Activated naive CD8-positive, alpha-beta T cell treated with anti-CD3 and anti-CD28 coated beads, Interleukin-2, amount 10 ng/mL, durations not matched to agents 7 days and 5 days (primary cell): ENCODE results near the gene SLC7A5. TPM values are rescaled to one million over a fixed set of nuclear protein-coding genes. Genes with fewer than 3 reads are reported as not detected.

Experiments
- ATAC-seq: fragments of 150-1000 bp; cut with Tn5 transposase; one replicate; pipeline ENCODE4 v1.10.0; 2021; ENCODE audit warnings: low read depth, moderate library complexity
- POLR2A ChIA-PET: fragments of 350-600 bp; sonication (Branson Sonifier 250); formaldehyde crosslinking; loops from one replicate; lab custom pipeline; 2021; ENCODE audit warnings: antibody characterized with exemption; lab: Charles Lee
- DNase-seq: peaks from one replicate; pipeline ENCODE4 v3.0.0; 2021
- H3K27ac Mint-ChIP-seq: one replicate; pipeline ENCODE4 v1.8.0; 2022; ENCODE audit warnings: mild to moderate bottlenecking, mixed read lengths
- H3K27me3 Mint-ChIP-seq: one replicate; pipeline ENCODE4 v1.8.0; 2022; ENCODE audit warnings: mild to moderate bottlenecking, moderate library complexity, mixed read lengths
- H3K36me3 Mint-ChIP-seq: one replicate; pipeline ENCODE4 v1.8.0; 2021; ENCODE audit warnings: mild to moderate bottlenecking, mixed read lengths
- H3K4me1 Mint-ChIP-seq: one replicate; pipeline ENCODE4 v1.8.0; 2021; ENCODE audit warnings: mixed read lengths
- H3K4me3 Mint-ChIP-seq: one replicate; pipeline ENCODE4 v1.8.0; 2022; ENCODE audit warnings: mild to moderate bottlenecking, moderate library complexity, mixed read lengths
- H3K9me3 Mint-ChIP-seq: one replicate; pipeline ENCODE4 v1.8.0; 2021; ENCODE audit warnings: mixed read lengths
- total RNA-seq, 2 experiments: library from RNA; stranded (reverse); gene quantifications; one replicate each; pipeline ENCODE4 v1.2.3, GENCODE V29; 2021

Gene SLC7A5
- total RNA-seq, 2 experiments from 2014 or later, result 59.2 to 63.9 TPM

DNA sequence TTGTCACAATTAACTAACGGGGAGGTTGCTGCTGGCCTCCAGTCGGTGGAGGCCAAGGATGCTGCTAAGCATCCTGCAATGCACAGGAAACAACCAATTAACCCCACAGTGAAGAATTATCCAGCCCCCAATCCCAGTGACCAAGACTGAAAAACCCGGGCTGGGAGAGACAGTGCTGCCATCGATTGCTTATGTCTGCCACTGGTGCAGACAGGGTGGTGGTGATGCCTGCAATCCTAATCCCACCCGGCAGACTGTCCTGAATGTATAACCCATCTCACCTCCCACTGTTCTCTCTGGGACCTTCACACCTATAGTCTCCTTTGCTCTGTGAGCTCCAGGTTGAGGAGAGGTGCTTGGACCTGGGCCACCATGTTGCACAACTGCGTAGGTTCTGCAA is 61.2 kb downstream of the SLC7A5 start:
- Mint-ChIP-seq H3K4me3 (no peak overlapping the region), H3K27ac (peak overlapping the region; percentile 63), H3K9me3 (no peaks in the 10 kb centered on the region), H3K4me1 (peaks cover 29% of the 10 kb centered on the region), H3K27me3 (no peaks in the 10 kb centered on the region), H3K36me3 (peaks cover 2% of the 10 kb centered on the region)
- no peak for ATAC-seq
- POLR2A ChIA-PET, result interaction anchor here (1.0 to 4.2 kb wide), 6 partner anchors 28 to 143 kb away, joined by 3 to 81 read pairs (median 14); partner anchors contain the start of genes BANP and SLC7A5
- no peak for DNase-seq

DNA sequence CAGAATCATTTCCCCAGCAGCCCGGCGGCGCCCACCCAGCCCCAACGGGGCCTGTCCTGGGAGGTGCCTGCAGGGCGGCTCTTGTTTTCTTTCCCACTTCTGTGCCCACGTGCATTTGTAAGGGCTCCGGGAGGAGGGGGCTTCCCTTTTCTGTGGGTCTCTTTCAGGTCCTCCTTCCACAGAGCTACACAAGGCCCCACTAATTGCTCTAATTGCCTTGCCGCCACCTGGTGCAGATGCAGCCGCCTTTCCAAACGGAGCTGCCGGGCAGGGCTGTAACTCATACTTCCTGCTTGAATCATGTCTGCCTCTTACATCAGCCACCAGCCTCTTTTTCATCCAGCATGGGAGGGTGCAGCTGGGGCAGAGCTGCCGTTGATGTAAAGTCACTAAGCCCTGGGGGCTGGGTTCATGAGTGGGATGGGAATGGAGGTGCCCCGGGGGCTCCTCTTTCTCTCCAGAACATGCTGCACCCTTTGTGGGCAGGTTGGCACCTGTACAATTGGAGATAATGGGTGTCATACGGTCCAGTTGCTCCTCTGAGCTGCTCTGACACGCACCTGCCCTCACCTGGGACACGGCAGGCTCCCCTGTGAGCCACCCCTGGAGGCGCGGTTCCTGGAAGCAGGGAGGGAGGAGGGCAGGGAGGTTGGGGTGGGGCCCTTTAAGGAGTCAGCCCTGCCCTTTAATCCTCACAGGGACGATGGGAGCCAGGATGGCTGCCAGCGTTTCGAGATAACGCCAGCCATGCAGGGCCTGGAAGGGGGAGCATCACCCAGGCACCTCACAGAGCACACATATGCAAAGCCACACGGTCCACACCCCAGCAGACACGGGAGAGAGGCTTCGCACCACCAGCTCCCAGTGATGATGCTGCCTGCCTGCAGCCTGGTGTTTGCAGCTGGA is 62.4 kb downstream of the SLC7A5 start:
- POLR2A ChIA-PET, result interaction anchor here (0.6 to 4.2 kb wide), 21 partner anchors 9 to 144 kb away, joined by 3 to 81 read pairs (median 6); partner anchors contain the start of genes BANP, KLHDC4 and SLC7A5
- ATAC-seq, result peak; percentile 87
- DNase-seq, result peak; percentile 72
- Mint-ChIP-seq H3K4me1 (peaks cover 29% of the 10 kb centered on the region), H3K27me3 (no peaks in the 10 kb centered on the region), H3K36me3 (peaks cover 2% of the 10 kb centered on the region), H3K27ac (peak overlapping the region; percentile 100), H3K4me3 (peak overlapping the region; percentile 83), H3K9me3 (no peaks in the 10 kb centered on the region)

DNA sequence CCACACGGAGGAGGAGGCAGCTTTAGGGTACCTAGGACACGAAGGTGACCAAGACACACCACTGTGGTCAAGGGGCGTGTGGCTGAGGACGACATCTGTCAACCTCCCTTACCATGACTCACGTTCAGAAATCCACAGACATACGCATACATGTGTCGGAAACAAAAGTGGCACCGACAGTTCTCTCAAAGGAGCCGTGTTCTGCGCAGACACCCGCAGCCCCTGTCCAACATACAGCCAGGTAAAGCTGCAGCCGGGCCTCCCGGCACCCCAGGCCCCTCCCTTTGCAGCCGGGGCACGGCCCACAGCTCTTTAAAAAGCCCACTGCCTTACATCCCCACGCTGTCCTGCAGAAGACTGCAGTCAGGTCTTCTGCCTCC is 63.1 kb downstream of the SLC7A5 start:
- no peaks in the 10 kb centered on the region for H3K27me3 Mint-ChIP-seq
- peak overlapping the region; percentile 83 for H3K4me3 Mint-ChIP-seq
- DNase-seq (no peak), ATAC-seq (peak; percentile 60)
- peak overlapping the region; percentile 100 for H3K27ac Mint-ChIP-seq
- H3K9me3 Mint-ChIP-seq, result no peaks in the 10 kb centered on the region
- peaks cover 2% of the 10 kb centered on the region for H3K36me3 Mint-ChIP-seq
- H3K4me1 Mint-ChIP-seq, result peaks cover 26% of the 10 kb centered on the region
- POLR2A ChIA-PET, result interaction anchor here (0.5 to 4.2 kb wide), 18 partner anchors 10 to 145 kb away, joined by 3 to 81 read pairs (median 6); partner anchors contain the start of genes BANP and SLC7A5

DNA sequence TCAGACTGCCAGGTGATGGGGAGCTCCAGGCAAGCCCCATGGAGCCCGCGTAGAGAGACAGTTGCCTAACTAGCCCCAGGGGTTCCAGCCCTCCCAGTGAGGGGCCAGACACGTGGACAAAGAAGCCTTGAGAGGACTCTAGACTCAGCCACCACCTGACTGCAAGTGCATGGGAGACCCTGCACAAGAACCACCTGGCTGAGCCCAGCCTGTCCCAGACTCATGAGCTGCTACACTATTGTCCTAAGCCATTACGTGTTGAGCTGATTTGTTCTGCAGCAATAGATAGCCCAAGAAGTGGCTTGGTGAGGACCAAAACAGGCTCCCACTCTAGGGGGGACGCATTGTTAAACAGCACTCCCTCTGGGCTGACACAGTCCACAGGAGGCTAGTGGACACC is 65.9 kb downstream of the SLC7A5 start:
- H3K9me3 Mint-ChIP-seq, result peaks cover 1% of the 10 kb centered on the region
- no peaks in the 10 kb centered on the region for H3K27me3 Mint-ChIP-seq
- POLR2A ChIA-PET, result interaction anchor here (0.8 to 1.4 kb wide), 2 partner anchors 18 to 66 kb away, joined by 3 to 4 read pairs; partner anchors contain the start of gene SLC7A5
- DNase-seq (no peak), ATAC-seq (no peak)
- H3K4me3 Mint-ChIP-seq, result no peak overlapping the region
- H3K27ac Mint-ChIP-seq, result no peak overlapping the region
- H3K36me3 Mint-ChIP-seq, result peaks cover 5% of the 10 kb centered on the region
- H3K4me1 Mint-ChIP-seq, result peaks cover 14% of the 10 kb centered on the region

DNA sequence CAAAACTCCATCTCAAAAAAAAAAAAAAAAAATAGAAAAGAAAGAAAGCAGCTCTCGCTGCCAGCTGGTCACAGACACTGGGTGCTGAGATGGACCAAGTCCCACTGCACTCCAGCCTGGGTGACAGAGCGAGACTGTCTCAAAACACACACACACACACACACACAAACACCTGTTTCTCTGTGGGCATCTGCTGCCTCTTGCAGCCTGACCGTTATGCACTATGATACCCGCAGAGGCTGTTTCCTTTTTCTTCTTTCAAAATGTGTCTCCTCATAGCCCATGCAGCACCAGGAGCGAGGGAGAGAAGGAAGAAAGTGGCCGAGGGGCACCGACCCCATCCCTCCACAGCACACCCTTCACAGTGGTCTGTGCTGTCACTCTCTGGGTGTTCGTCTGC is 66.6 kb downstream of the SLC7A5 start:
- H3K4me3 Mint-ChIP-seq, result no peak overlapping the region

DNA sequence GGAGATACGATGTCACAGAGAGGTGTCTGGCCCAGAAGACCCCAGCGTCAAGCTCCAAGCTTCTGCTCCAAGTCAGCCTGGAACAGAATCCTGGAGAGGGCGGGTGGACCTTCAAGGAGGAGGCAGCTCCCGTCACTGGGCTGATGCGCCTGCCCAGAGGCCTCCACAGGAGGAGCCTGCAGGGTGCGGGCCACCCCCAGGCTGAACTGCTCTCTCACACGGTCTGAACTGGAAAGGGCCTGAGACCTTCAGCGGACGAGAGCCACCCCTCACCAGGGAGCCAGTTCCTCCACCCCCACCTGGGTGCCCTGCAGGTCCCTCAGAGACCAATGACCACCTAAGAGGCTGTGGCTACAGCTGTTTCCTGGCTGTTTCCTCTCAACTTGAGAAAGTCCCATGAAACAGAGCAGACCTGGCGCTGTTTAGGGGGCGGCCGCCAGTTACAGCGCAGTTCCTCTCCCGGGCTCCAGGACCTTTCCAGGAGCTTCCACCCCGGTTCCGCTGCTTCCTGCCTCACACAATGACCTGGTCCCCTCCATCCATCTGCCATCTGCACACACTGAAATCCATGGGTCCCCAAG is 67.5 kb downstream of the SLC7A5 start:
- no peak for ATAC-seq

More for the DNA sequence above, 66.6 kb downstream of the SLC7A5 start:
- peaks cover 3% of the 10 kb centered on the region for H3K36me3 Mint-ChIP-seq
- ATAC-seq (no peak), DNase-seq (no peak)
- POLR2A ChIA-PET, result interaction anchor here (1.4 kb wide), 1 partner anchor 19 kb away, joined by 3 read pairs; no protein-coding TSS in a partner anchor
- H3K4me1 Mint-ChIP-seq, result peaks cover 12% of the 10 kb centered on the region
- H3K27ac Mint-ChIP-seq, result no peak overlapping the region
- peaks cover 2% of the 10 kb centered on the region for H3K27me3 Mint-ChIP-seq
- H3K9me3 Mint-ChIP-seq, result peaks cover 1% of the 10 kb centered on the region

DNA sequence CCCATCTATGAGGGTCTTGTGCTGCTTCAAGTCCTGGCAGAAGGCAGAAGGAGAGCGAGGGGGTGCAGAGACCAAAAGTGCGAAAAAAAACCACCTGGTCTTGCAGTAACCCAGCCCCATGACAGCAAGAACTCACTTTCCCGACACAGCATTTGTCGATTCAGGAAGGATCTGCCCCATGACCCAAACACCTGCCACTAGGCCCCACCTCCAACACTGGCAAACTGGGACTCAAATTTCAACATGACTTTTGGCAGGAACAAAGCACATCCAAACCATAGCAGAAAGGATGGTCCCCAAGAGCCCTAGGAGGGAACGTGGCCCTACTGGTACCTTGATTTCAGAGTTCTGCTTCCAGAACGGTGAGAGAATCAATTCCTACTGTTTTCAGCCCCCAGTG is 68.8 kb downstream of the SLC7A5 start:
- H3K4me3 Mint-ChIP-seq, result no peak overlapping the region
- H3K27me3 Mint-ChIP-seq, result peaks cover 5% of the 10 kb centered on the region
- DNase-seq, result no peak
- peaks cover 1% of the 10 kb centered on the region for H3K9me3 Mint-ChIP-seq
- POLR2A ChIA-PET, result interaction anchor here (0.6 kb wide), 1 partner anchor 19 kb away, joined by 4 read pairs; no protein-coding TSS in a partner anchor
- H3K36me3 Mint-ChIP-seq, result peaks cover 3% of the 10 kb centered on the region
- no peak overlapping the region for H3K27ac Mint-ChIP-seq
- H3K4me1 Mint-ChIP-seq, result no peaks in the 10 kb centered on the region
- ATAC-seq, result no peak

More for the DNA sequence above, 67.5 kb downstream of the SLC7A5 start:
- peaks cover 8% of the 10 kb centered on the region for H3K4me1 Mint-ChIP-seq
- POLR2A ChIA-PET, result no interaction called here
- peaks cover 3% of the 10 kb centered on the region for H3K36me3 Mint-ChIP-seq
- H3K9me3 Mint-ChIP-seq, result peaks cover 1% of the 10 kb centered on the region
- no peak overlapping the region for H3K4me3 Mint-ChIP-seq
- peak overlapping the region; percentile 46 for H3K27ac Mint-ChIP-seq
- peaks cover 5% of the 10 kb centered on the region for H3K27me3 Mint-ChIP-seq
- no peak for DNase-seq

DNA sequence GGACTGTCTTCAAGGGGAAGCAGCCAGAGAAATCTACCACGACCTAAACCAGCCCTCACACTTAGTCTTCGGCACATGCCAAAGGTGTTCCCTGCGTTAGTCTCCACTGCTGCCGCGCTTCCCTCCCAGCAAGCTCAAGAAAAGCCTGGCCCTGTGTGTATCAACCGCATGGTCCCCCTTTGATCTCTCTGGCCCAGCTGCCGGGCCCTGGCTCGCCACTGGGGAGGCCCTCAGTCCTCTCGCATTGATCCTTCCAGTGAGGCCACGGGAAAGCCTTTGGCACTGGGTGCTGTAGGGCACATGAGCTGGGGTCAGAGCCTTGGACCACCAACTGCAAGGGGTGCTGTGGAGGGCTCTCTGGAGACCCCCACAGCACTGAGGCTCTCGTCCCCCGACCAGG is 74.0 kb downstream of the SLC7A5 start:
- DNase-seq, result no peak
- H3K9me3 Mint-ChIP-seq, result peaks cover 1% of the 10 kb centered on the region
- no peak for ATAC-seq
- H3K36me3 Mint-ChIP-seq, result peaks cover 3% of the 10 kb centered on the region
- POLR2A ChIA-PET, result no interaction called here
- no peak overlapping the region for H3K27ac Mint-ChIP-seq
- H3K4me1 Mint-ChIP-seq, result no peaks in the 10 kb centered on the region
- H3K4me3 Mint-ChIP-seq, result no peak overlapping the region
- H3K27me3 Mint-ChIP-seq, result peaks cover 11% of the 10 kb centered on the region

DNA sequence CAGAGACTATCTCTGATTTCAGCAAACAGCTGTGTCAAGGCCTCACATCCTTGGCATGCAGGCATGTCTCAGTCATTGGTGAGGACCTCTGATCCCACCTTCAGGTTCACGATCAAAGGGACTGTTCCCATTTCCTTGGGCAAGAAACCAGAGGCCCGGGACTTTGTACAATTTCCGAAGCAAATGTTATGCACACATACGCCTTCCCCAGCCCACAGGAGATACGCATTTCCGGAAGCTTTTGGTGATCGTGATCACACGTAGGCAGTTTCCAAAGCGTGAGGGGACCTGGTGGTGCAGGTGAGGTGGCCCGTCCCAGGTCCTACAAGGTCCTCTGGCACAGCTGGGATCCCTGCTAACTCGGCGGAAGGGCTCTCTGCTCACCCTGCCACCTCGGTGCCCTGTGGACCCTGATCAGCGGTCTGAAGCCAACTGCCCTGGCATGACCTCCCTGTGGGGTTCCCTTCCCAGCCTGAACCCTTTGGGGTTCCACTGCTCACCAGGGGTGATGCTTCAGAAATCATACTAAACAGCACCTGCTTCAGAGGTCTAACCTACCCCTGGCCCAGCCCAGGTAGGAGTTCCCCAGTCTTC is 74.7 kb downstream of the SLC7A5 start:
- peaks cover 11% of the 10 kb centered on the region for H3K27me3 Mint-ChIP-seq
- DNase-seq, result no peak

DNA sequence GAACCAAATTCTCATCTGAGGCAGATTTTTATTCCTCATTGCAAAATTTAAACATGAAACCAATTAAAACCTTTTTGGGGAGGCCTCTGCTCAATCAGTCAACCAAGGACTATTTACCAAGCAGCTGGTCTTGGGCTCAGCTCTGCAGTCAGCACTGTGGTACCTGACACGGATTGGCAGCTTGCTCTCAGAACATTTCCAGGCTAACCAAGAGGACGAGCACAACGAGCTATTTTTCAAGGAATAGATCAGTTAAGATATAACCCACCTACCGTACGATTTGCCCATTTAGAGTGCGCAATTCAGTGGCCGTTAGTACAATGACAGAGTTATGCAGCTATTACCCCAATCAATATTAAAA is 77.1 kb downstream of the SLC7A5 start:
- peaks cover 10% of the 10 kb centered on the region for H3K27me3 Mint-ChIP-seq
- no peak overlapping the region for H3K27ac Mint-ChIP-seq
- DNase-seq (no peak), ATAC-seq (no peak)
- H3K36me3 Mint-ChIP-seq, result no peaks in the 10 kb centered on the region
- POLR2A ChIA-PET, result interaction anchor here (0.7 to 2.4 kb wide), 2 partner anchors 14 to 37 kb away, joined by 3 to 7 read pairs; no protein-coding TSS in a partner anchor
- H3K4me3 Mint-ChIP-seq, result no peak overlapping the region
- no peaks in the 10 kb centered on the region for H3K4me1 Mint-ChIP-seq
- no peaks in the 10 kb centered on the region for H3K9me3 Mint-ChIP-seq

More for the DNA sequence above, 74.7 kb downstream of the SLC7A5 start:
- H3K9me3 Mint-ChIP-seq, result no peaks in the 10 kb centered on the region
- no peak for ATAC-seq
- peaks cover 3% of the 10 kb centered on the region for H3K36me3 Mint-ChIP-seq
- no peaks in the 10 kb centered on the region for H3K4me1 Mint-ChIP-seq
- H3K4me3 Mint-ChIP-seq, result no peak overlapping the region
- POLR2A ChIA-PET, result interaction anchor here (1.2 kb wide), 1 partner anchor 14 kb away, joined by 6 read pairs; no protein-coding TSS in a partner anchor
- H3K27ac Mint-ChIP-seq, result no peak overlapping the region

DNA sequence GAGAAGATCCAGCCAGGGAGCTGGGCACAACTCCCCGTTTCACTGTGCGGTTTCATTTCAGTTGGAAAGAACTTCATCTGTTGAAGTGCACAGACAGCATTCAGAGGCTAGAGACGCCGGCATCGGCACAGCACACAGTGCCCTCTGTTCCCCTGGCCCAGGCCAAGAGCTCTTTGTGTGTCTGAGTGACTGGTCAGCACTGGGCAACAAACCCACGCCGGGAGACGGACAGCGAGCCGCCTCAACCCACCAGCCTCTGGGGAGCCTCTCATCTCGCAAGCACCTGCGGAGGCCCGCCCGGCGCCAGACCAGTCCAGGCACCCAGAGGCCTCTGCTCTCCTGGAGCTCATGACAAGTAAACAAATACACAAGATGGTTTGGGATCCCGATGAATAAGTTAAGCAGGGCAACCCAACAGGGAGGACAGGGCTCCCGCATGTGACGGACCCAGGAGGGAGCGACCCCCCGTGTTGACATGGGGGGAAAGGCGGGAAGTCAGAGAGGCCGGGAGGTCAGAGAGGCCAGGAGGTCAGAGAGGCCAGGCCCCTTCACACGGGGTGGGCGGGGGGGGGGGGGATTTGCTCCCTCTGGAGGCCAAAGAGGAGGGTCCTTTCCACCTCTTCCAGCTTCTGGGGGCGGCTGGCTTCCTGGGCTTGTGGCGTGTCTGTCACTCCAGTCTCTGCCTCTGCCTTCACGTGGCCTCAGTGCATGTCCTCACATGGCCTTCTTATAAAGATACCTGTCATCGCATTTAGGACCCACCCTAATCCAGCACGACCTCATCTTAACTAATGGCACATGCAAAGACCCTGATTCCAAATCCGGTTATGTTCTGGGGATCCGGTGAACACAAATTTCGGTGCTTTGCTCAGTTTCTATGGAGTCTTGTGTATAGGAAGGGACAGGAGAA is 77.8 kb downstream of the SLC7A5 start:
- POLR2A ChIA-PET, result interaction anchor here (0.6 to 2.4 kb wide), 2 partner anchors 15 to 51 kb away, joined by 4 to 7 read pairs; no protein-coding TSS in a partner anchor

More for the DNA sequence above, 77.8 kb downstream of the SLC7A5 start:
- Mint-ChIP-seq H3K27me3 (peaks cover 8% of the 10 kb centered on the region), H3K9me3 (no peaks in the 10 kb centered on the region), H3K4me1 (no peaks in the 10 kb centered on the region), H3K36me3 (no peaks in the 10 kb centered on the region), H3K4me3 (no peak overlapping the region), H3K27ac (no peak overlapping the region)
- DNase-seq, result no peak
- no peak for ATAC-seq
